Measurements from ENCODE around the gene ZNF710.

- TF ChIP-seq CTCF (IDR thresholded peaks at IDR 0.05; ENCODE audit: extremely low read depth in 1 of 2, insufficient read depth in 1 of 2, low read depth in 1 of 2, low read length in 2 of 2) (no peak), POLR2AphosphoS5 (IDR thresholded peaks at IDR 0.05; ENCODE audit: insufficient read depth, low read depth, low read length) (no peak), POLR2A (IDR thresholded peaks at IDR 0.05; ENCODE audit: low read depth, low read length) (no peak), EZH2 (IDR thresholded peaks at IDR 0.05; ENCODE audit: borderline replicate concordance, low read depth, low read length, severe bottlenecking) (no peak), MAX (IDR thresholded peaks at IDR 0.05; ENCODE audit: insufficient read depth, insufficient read length) (no peak), MYC (IDR thresholded peaks at IDR 0.05; ENCODE audit: low read depth, low read length) (no peak), FOS (IDR thresholded peaks at IDR 0.05; ENCODE audit: borderline replicate concordance, insufficient read depth, low read length) (no peak), JUN (IDR thresholded peaks at IDR 0.05; ENCODE audit: borderline replicate concordance, insufficient read depth, insufficient read length, low read depth) (no peak), GATA2 (IDR thresholded peaks at IDR 0.05; ENCODE audit: insufficient read depth, insufficient read length, low read depth, low read length) (no peak)
Measured at GRCh38 chr15:90006217-90007075, 5.3 kb downstream of the ZNF710 start.
